Prostate gland (tissue), 2 donors: ENCODE measurements around the gene ZNF598.

ENCODE experiments used
- CTCF ChIP-seq, 4 experiments: fragments of 200-600 bp in 2 of 4; fragments of 450-650 bp in 2 of 4; sonication (generic) in 2 of 4; IDR thresholded peaks; 1 replicate in 3 of 4; 2 replicates in 1 of 4; pipeline ENCODE4 v1.5.1; 2016 to 2019; ENCODE audit warnings: antibody characterized with exemption in 4 of 4, mild to moderate bottlenecking in 2 of 4, moderate library complexity in 2 of 4
- POLR2AphosphoS5 ChIP-seq: sonication (generic); formaldehyde crosslinking; IDR thresholded peaks from one replicate; pipeline ENCODE4 v1.6.1; 2017; ENCODE audit warnings: antibody characterized with exemption

DNA sequence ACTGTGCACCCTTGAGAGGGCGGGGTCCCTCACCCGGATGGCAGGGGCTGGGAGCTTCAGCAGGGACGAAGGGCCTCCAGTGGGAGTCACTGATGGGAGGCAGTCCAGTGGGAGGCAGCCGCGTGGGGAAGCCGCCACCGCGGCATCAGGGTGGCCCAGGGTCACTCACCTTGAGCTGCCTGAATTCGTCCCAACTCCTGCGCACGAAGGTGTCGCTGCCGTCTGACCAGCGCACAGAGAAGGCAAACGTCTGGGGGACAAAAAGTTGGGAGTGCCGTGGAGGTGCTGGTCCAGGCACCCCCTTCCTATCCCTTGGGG is 28.9 kb downstream of the ZNF598 start:
- no peak for TF ChIP-seq POLR2AphosphoS5
- no peak for TF ChIP-seq CTCF (IDR thresholded peaks at IDR 0.05)
